T-helper 22 cell (primary cell): Measurements from ENCODE around the gene THG1L.
"Not testable (repeated sequence)": the region's sequence is repeated elsewhere in the genome, so short reads cannot be mapped to it uniquely, and the experiment has no call there.

Experiments used
- DNase-seq: peaks from one replicate; pipeline ENCODE4 v3.0.0-alpha.2; 2020; ENCODE audit warnings: low read depth

The THG1L gene

DNA sequence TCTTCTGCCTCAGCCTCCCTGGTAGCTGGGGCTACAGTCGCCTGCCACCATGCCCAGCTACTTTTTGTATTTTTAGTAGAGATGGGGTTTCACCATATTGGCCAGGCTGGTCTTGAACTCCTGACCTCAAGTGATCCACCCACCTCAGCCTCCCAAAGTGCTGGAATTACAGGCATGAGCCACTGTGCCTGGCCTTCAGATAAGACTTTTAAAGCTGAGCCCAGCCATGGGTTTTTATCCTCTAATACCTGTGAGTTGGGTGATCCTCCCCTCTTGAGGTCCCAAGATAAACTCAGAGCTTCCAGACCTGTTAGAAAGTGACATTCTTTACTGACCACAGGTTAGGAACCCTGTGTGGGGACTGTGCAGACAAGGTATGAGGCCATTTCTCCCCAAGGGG, 3.4 kb upstream of the THG1L start:
- DNase-seq: not testable (repeated sequence)

DNA sequence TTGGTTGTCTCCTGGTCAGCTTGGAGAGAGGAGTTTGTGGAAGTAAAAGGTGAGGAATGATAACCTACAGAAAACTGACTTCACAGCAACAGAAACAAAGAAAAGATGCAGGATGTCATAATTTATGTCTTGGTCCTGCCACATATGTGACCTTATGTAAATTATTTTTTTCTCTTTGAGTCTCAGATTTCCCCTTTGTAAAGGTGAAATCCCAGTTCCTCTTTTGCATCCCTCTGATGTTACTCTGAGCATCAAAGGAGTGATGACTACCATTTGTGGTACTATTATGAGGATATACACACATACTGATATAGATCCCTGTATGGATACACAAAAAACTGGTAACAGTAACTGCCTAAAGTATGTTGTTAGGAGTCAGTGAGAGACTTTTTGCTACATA, 1.4 kb upstream of the THG1L start:
- DNase-seq: no peak

DNA sequence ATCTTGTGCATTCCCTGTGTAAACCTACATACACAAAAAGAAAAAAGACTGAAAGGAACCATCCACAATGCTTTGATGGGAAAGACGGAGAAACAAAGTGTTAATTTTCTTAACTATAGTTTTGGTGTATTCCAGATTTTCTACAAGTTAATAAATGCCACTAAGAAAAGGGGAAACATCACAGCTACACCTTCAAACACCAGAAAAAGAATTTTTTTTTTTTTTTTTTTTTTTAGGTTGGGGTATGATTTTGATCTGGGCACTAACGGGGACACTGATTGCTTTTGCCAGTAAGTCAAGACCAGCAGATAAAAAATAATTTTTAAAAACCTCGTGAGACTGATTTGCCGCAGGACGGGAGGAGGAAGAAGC, 334 bp upstream of the THG1L start:
- DNase-seq: no peak

DNA sequence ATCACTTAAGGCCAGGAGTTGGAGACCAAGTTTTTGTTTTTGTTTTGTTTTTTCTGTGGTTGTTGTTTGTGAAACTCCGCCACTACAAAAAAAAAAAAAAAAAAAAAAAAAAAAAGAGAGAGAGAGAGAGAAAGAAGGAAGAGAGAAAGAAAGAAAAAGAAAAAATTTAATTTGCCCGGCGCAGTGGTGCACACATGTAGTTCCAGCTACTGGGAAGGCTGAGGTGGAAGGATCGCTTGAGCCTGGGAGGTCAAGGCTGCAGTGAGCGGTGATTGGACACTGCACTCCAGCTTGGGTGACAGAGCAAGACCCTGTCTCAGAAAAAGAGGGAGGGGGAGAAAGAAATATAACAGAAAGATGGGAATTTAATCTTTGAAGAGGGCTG, 902 bp downstream of the THG1L start:
- DNase-seq: no peak

DNA sequence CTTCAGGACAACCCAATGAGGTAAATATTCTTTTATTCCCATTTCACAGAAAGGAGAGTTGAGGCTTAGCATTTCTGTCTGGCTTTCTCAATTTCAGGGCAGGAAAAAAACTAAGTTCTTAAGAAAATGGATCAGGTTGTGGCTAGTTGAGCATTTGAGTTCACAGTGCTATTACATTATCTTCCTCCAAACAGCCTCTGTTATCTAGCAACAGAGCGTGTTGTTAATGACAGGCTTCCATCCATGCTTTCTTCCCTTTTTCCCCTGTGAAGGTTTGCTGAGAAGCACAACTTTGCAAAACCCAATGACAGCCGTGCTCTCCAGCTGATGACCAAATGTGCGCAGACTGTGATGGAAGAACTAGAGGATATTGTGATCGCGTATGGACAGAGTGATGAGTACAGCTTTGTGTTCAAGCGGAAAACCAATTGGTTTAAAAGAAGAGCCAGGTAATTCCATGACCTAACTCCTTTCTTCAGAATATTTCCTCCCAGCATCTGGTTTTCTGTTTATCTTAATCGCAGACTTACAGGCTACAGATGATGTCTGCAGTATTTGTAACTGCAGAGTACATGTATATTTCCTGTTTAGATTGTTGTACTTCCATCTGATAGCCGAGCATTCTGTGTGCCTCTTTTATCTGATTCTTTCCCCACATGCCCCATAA, 1.5 kb downstream of the THG1L start:
- no peak for DNase-seq

DNA sequence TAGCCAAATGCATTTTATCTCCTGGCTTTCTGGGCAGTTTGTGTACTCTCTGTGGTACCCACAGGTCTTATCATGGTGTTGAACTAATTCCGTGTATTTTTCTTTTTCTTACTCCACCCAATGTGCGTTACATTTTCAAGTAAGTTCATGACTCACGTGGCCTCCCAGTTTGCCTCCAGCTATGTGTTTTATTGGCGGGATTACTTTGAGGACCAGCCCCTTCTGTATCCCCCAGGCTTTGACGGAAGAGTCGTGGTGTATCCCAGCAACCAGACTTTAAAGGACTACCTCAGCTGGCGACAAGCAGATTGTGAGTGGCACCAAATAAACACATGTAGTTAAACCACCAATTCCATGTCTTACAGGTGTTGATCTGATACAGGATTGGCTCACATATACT, 3.2 kb downstream of the THG1L start:
- DNase-seq: no peak

DNA sequence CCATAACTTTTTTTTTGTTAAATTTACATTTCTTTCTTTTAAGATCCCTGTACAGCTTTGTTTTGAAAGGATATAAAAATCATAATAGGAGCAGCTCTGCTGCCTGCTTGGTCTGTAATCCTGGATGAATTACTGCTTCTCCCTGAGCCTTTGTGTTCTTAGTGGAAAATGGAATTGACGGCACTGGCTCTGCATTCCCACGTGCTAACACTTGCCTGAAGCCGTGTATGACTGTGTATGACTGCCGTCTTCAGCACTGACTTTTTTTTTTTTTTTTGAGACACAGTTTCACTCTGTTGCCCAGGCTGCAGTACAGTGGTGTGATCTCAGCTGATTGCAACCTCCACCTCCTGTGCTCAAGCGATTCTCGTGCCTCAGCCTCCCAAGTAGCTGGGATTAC, 4.8 kb downstream of the THG1L start:
- DNase-seq: no peak

DNA sequence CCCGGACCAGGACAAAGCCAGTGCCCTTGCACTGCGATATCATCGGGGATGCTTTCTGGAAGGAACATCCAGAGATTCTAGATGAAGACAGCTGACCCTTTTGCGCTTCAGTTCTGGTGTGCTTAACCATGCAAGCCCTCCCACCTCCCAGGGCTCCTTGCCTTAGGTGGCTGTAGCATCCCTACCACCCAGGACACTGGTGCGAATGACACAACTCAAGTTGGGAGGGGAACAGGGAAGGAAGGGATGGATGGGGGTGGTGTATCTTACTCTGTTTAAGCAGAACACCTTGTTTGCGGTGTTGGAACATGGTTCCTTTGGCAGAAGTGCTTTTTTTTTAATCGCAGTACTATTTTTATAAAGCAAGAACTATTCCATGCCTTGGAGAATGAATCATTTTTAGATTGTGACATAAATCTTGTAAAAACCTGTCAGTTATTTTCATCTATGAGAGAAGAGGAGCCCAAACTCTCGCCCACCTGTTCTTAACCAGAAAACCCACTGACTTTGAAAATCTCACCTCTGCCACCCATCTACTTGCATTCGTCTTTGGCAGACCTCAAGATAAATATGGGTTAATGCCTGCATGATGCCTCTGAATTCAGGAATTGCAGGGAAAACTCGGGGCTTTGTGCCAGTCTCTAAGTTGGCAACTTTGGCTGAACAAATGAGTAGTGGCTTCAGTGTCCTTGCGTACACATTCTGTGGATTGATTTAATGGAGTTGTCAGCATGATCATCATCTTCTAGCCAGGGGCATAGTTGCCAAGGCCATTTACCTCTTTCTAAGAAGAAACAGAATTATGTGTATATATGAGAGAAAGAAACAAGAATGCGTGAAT, 8.4 kb downstream of the THG1L start:
- no peak for DNase-seq

DNA sequence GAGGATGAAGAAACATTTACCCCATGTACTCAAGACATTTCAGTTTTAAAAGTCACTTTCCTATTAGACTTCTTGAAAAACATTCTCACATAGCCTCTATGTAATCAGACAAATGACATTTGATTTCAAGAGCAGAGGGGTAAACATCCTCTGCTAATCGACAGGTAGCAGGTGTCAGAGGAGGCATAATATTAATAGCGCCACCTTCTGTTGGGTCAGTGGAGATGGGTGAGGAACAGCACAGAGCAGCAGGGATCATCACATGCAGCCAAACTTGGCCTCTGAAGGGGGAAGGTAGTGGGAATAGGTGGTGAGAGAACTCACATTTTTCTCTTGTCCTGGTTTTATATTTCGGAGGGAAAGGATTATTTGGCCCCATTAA, 9.0 kb downstream of the THG1L start:
- DNase-seq: no peak

DNA sequence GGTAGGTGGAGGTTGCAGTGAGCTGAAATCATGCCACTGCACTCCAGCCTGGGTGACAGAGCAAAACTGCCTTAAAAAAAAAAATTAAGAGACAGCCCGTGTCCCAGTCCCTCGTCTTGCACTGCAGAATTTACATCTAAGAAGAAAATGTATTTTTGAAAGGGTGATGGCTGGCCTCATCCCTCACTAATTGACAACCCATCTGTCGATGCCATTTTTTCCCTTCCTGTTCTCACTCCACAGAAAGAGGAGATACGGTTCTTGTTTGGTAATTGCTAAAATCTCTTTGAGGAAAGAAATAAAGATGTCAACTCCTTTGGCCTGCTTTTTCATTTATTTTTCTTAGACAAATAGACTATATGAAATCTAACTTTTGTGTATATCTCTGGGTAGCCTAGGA, 9.9 kb downstream of the THG1L start:
- DNase-seq: no peak

DNA sequence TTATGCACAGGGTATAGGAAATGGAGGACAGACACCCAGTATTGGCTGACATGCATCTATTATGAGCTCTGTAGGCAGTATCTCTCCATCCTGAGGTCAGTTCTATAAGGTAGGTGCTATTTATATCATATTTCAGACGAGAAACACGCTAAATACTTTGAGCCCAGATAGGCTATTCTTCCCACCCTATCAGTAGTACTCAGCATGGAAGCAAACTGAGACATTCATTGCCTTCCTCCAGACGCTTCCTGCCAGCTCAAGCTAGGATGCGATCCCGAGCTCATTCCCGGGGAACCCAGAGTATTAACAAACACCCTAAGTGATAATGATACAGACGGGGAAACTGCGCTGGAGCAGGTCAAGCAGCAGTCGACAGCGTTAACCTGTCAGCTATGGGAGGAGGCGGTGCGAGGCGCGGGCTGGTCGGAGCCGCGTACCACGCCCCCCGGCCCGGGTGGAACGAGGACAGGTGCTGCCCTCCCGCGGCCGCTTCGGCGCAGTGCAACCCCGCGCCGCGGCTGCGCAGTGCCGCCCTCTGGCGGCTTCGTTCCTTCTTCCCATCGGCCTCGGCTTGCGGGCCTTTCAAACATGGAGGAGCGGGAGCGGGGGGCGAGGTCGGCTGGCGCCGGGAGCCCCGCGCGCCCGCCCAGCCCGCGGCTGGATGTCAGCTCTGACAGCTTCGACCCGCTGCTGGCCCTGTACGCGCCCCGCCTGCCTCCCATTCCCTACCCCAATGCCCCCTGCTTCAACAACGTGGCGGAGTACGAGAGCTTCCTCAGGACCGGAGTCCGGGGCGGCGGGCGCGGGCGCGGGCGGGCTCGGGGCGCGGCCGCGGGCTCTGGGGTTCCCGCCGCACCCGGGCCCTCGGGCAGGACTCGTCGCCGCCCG, 12.2 kb downstream of the THG1L start, which contains the start of gene LSM11:
LSM11 (plus strand) TSS at position 550 of the 888 bp plus-strand sequence; CDS start at position 589, 39 bp downstream.
- DNase-seq: peak; percentile 75

DNA sequence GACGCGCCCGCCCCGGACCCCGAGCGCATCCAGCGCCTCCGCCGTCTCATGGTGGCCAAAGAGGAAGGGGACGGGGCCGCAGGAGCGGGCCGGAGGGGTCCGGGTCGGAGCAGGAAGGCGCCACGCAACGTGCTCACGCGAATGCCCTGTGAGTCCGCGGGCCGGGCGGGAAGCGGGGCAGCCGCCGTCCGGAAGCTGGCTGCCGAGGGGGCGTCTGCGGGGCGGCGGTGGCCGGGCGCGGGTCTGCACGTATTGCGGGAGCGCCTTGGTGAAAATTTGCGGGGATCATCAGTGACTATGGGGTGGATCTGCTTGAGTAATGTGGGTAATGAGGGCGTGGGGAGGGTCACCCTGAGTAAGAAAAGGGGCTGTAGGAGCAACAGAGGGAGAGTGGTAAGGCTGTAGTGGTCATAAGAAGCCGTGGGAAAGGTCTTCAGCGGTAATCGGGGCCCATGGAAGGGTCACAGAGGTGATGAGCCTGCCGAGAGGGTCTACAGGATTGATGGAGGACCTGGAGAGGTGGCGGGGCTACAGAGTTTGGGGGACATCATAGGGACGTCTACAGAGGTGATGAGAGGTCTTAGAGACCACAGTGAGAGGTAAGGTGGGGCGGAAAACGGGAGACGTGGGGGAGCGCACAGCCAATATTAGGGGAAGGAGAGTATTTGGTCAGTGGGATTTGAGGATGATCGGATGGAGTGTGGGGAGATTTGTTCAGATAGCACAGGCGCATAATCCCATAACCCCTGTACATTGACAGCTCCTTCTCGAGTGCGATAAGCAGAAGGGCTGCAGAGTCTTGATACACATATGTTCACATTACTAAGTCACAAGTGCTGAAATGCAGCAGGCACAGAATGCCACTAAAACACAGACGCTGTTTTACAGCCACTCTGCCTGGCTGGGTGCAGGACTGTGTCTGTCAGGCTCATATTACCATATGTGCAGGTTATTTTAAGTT, 13.1 kb downstream of the THG1L start:
- no peak for DNase-seq

DNA sequence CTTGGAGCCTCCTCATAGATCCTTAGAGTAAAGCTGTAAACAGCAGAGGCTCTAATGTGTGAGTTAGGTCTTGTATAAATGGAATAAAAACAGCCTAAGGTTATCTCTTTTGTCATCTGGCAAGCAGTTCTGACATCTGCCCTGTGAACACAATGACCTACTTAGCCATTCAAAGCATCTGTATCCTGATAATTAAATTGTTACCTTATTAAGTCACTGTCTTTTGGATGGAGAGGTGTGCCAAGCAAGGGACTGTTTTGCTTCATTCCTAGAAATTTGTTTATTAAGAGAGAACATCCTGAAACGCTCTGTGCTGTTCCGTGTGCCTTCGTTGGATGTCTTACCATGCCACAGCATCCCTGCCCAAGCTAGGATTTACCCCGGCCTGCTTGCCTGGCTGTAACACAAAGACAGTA, 13.8 kb downstream of the THG1L start:
- DNase-seq: no peak

DNA sequence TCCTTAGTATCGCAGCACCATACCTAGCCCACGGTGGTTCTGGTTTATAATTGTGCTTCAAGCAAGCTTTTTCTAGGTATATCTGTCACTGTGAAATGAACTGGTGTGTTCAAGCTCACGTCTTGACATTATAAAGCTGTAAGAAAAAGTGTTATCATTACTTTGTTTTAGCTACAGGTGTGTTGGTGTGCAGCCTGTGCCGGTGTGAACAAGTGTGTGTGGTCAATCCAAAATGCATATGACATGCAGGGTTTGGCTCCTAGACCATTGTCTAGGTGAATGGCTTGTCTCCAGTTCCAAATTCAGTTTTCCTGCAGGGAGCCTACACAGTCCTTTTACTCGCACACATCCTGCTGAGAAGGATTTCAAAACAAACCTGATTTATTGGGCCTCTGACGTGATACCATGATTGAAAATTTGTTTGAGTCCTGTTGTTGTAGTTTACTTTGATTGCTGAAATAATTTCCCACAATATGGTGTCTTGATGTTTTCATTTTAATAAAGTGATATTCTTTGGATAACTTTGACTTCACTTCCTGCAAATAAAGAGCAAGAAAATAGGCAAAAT, 16.0 kb downstream of the THG1L start:
- DNase-seq: no peak

DNA sequence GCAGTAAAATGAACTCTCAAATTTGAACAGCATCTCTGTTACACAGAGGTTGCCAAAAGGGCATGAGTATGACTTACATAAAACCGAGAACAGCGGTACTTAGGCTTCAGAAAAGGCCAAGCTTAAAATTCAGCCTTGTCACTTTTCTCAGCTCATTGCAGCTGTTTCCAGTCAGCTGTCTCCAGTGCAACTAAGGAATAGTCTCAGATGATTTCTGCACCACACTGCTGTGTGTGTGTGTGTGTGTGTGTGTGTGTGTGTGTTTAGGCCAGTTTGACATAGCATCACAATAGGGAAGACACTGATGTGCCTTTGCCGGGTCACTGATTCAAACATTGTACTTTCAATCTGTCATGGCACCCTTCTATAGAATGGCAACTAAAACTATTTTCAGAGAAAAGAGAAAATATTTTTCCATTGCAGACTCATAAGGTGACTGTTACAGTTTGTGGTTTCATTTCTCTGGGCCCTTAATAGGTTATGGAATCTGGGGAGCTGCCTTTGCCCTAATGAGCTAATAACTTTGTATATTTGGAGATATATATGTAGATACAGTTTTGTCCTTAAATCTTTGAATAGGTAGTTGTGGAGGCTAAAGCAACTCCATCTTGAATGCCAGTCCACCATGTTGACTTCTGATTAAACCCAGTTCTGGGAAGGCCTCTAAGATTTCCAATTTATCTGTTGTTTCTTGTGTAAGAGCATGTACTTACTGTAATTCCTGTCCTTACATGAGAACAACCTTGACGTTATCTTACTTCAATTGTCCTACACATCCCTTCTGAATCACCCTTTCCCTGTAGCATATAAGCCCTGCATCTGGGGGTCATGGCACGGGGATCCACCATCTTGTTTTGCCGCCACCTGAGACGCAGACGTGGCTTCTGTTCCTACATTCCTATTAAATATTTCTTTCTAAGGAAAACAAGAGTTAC, 16.8 kb downstream of the THG1L start:
- no peak for DNase-seq

DNA sequence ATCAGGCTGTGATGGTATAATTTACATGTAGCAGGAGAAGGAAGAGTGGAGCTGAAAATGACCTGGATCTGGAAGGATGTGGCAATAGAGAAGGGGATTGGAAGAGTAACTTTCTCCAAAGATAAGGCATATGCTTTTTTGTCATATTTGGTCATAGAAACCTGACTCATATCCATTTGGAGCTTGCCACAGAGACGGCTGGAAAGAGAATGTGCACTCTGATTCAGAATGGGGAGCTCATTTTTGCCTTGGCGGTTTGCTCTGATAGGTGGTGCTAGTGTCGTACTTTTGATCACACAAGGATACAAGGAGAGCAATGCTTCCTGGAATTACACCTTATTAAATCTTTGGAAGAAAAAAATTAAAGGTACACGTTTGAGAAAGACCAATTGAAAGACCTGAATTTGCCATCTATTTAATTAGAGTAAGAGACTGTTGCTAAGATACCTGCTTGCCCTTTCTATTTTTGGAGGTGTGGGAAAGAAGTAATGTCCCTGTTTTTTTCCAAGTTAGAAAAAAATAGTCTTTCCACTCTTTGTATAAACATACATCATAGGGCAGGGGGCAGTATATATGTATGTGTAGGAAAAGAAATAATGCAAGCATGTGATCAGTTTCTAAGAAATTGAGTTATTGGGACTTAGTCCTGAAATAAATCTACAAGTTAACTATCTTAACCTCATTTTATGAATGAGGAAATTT, 17.7 kb downstream of the THG1L start:
- DNase-seq: no peak

DNA sequence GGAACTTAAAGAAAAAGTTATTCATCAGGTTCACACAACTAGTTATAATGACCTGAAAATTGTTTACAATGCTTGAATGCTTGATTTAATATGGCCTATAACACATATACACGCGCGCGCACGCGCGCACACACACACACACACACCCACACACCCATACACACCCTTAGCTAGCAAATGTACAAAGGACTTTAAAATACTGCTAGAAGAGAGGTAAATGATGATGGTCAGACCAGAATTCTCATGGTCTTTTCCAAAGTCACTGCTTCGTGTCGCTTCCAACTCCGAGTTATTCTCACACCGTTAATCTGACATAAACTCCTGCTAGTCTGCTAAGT, 18.2 kb downstream of the THG1L start:
- DNase-seq: no peak

DNA sequence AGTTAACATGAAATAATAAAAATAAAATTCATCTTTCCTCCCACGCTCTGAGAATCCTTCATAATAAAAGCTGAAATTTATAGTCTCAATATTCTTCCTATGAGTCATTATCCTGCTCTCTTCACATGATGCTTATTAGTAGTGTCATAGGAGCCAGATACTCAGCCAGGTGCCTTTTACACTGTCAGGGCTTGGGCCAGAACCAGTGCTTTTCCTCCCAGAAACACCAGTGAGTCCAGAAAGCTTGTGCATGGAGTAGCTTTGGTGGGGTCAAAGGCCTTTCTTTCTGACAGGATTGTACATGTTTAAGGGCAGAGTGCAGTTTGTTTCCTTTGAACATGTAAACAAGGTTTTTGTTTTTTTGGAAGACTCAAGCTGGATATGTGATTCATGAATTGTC, 19.1 kb downstream of the THG1L start:
- no peak for DNase-seq

DNA sequence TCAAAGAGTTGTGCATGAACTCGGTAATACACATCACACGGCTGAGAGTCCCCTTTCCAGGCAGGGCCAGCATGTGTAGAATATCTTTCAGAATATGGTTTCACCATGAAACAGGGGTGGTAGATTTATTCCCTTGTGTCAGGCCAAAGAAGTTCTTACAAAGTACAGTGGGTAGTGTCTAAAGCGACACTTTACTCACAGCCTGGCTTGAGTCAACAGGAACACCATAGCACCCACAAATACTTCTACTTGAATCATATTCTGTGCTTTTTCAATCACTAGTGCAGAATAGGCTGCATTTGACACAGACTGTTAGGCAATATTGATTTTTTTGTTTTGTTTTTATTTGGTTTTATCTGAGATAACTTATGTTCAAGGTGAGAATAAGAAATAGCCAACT, 24.9 kb downstream of the THG1L start:
- DNase-seq: no peak

DNA sequence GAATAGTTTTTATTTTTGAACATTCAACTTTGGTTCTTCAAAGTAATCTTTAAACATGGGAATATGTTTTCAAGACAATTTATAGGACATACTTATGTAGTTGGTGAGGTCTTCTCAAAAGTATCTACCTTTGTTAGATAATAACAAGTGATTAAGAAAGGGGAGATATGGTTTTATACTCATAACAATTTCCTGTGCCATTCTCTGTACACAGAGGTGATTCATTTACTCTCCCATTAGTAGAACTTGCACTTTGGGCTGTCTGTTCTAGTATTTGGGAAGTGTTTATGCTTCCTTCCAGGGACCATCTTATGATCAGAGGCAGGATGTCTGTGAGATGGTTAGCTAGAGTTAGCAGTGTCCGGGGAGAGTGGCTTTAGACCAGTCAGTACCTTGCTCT, 27.5 kb downstream of the THG1L start:
- DNase-seq: no peak
